H1 (cell line): ENCODE data around the gene VIPAS39. TPM values are rescaled to one million over a fixed set of nuclear protein-coding genes. Genes with fewer than 3 reads are reported as not detected.
A peak's percentile ranks its signal among the peaks of the same experiment; 100 is the strongest.

Experiments used
- CTCF ChIA-PET: fragments of 300-600 bp; sonication (Branson Sonifier 250); formaldehyde crosslinking; loops from one replicate; lab custom pipeline; 2021; ENCODE audit not compliant: partially characterized antibody; lab: Charles Lee
- POLR2A ChIA-PET: fragments of 300-600 bp; sonication (Branson Sonifier 250); formaldehyde crosslinking; loops from one replicate; lab custom pipeline; 2021; ENCODE audit warnings: inconsistent platforms; ENCODE audit not compliant: partially characterized antibody; lab: Charles Lee
- DNase-seq, 2 experiments: peaks; one replicate each; pipeline versions ENCODE4 v3.0.0 to v3.0.0-alpha.2; 2010 to 2022; ENCODE audit warnings: low spot score in 2 of 2, low read depth in 1 of 2, mixed read lengths in 1 of 2
- FAIRE-seq: peaks from 2 replicates; lab custom pipeline; 2011; peaks lifted over from hg19 to GRCh38; lab: Jason Lieb, UNC
- H2AFZ ChIP-seq: 2 replicates; pipeline ENCODE4 v1.8.1; 2012; ENCODE audit warnings: low read length, inconsistent platforms
- H2AK5ac ChIP-seq: 2 replicates; pipeline ENCODE4 v1.6.1; 2013; ENCODE audit warnings: low read depth, low read length
- H2BK120ac ChIP-seq: replicated peaks from 2 replicates; pipeline ENCODE3; 2013; ENCODE audit warnings: low read depth, low read length, inconsistent platforms
- H2BK12ac ChIP-seq: 2 replicates; pipeline ENCODE4 v1.6.1; 2013; ENCODE audit warnings: low read depth, low read length
- H2BK15ac ChIP-seq: 2 replicates; pipeline ENCODE4 v1.6.1; 2013; ENCODE audit warnings: low read length
- H2BK20ac ChIP-seq: 2 replicates; pipeline ENCODE4 v1.6.1; 2013; ENCODE audit warnings: low read length
- H2BK5ac ChIP-seq: 2 replicates; pipeline ENCODE4 v1.6.1; 2013; ENCODE audit warnings: low read depth, low read length
- H3K14ac ChIP-seq: 2 replicates; pipeline ENCODE4 v1.6.1; 2013; ENCODE audit warnings: inconsistent platforms; ENCODE audit not compliant: insufficient read length
- H3K18ac ChIP-seq: 2 replicates; pipeline ENCODE4 v1.6.1; 2013; ENCODE audit warnings: low read length; ENCODE audit errors: extremely low read depth
- H3K23ac ChIP-seq: 2 replicates; pipeline ENCODE4 v1.6.1; 2013; ENCODE audit warnings: inconsistent platforms; ENCODE audit not compliant: insufficient read length
- H3K23me2 ChIP-seq: 2 replicates; pipeline ENCODE4 v1.6.1; 2013; ENCODE audit warnings: low read depth, low read length
- H3K27ac ChIP-seq: 2 replicates; pipeline ENCODE4 v1.6.1; 2011; ENCODE audit warnings: low read depth, low read length, inconsistent platforms
- H3K27me3 ChIP-seq, 4 experiments: replicated peaks in 1 of 4; 1 replicate in 1 of 4; 2 replicates in 3 of 4; pipeline versions ENCODE4 v1.6.1 to v1.8.1; 2011 to 2013; ENCODE audit warnings: low read length in 3 of 4, mild to moderate bottlenecking in 3 of 4, inconsistent platforms in 2 of 4, mixed read lengths in 2 of 4, moderate library complexity in 1 of 4; ENCODE audit not compliant: control insufficient read depth in 3 of 4, insufficient read depth in 3 of 4; ENCODE audit errors: extremely low read depth in 1 of 4
- H3K36me3 ChIP-seq, 4 experiments: 2 replicates each; pipeline versions ENCODE4 v1.6.1 to v1.8.1; 2011 to 2013; ENCODE audit warnings: mild to moderate bottlenecking in 4 of 4, low read length in 3 of 4, moderate library complexity in 2 of 4, control low read depth in 1 of 4, inconsistent platforms in 1 of 4; ENCODE audit not compliant: insufficient read depth in 4 of 4, control insufficient read depth in 2 of 4
- H3K4ac ChIP-seq: replicated peaks from 2 replicates; pipeline ENCODE3; 2013; ENCODE audit warnings: low read length, low read depth, mixed read lengths, inconsistent platforms; ENCODE audit not compliant: insufficient read length
- H3K4me1 ChIP-seq, 4 experiments: replicated peaks in 1 of 4; 1 replicate in 1 of 4; 2 replicates in 3 of 4; pipeline versions ENCODE4 v1.6.1 to v1.8.1; 2011 to 2013; ENCODE audit warnings: low read length in 3 of 4, inconsistent platforms in 2 of 4, mixed read lengths in 1 of 4; ENCODE audit not compliant: insufficient read depth in 4 of 4, control insufficient read depth in 3 of 4
- H3K4me2 ChIP-seq, 2 experiments: 2 replicates each; pipeline versions ENCODE4 v1.6.1 to v1.8.1; 2011 to 2013; ENCODE audit warnings: low read depth in 2 of 2, low read length in 2 of 2, control low read depth in 1 of 2, inconsistent platforms in 1 of 2, mild to moderate bottlenecking in 1 of 2; ENCODE audit not compliant: insufficient read depth in 1 of 2
- H3K4me3 ChIP-seq, 4 experiments: fragments of 200-600, 300-600 bp in 1 of 4; sonication (generic), shearing (Covaris generic), sonication (Bioruptor Twin) in 1 of 4; 2 replicates each; pipeline versions ENCODE4 v1.5.1 to v1.8.1; 2011 to 2016; ENCODE audit warnings: low read length in 4 of 4, low read depth in 3 of 4, control low read depth in 2 of 4, inconsistent platforms in 2 of 4, mild to moderate bottlenecking in 2 of 4, mixed read lengths in 1 of 4, moderate library complexity in 1 of 4; ENCODE audit not compliant: insufficient read depth in 2 of 4; ENCODE audit errors: extremely low read depth in 1 of 4
- H3K56ac ChIP-seq: replicated peaks from 2 replicates; pipeline ENCODE3; 2013; ENCODE audit warnings: low read depth, mild to moderate bottlenecking, mixed read lengths, low read length, inconsistent platforms; ENCODE audit not compliant: insufficient read length
- H3K79me1 ChIP-seq: 2 replicates; pipeline ENCODE4 v1.6.1; 2013; ENCODE audit warnings: low read depth, low read length, control low read depth
- H3K79me2 ChIP-seq, 2 experiments: 2 replicates each; pipeline versions ENCODE4 v1.6.1 to v1.8.1; 2012 to 2013; ENCODE audit warnings: low read length in 2 of 2, mild to moderate bottlenecking in 2 of 2, inconsistent platforms in 1 of 2; ENCODE audit not compliant: insufficient read depth in 2 of 2, control insufficient read depth in 1 of 2
- H3K9ac ChIP-seq, 4 experiments: replicated peaks in 1 of 4; 1 replicate in 1 of 4; 2 replicates in 3 of 4; pipeline versions ENCODE4 v1.6.1 to v1.8.1; 2011 to 2013; ENCODE audit warnings: low read depth in 3 of 4, low read length in 3 of 4, control low read depth in 2 of 4, mild to moderate bottlenecking in 2 of 4, moderate library complexity in 2 of 4, inconsistent platforms in 1 of 4; ENCODE audit errors: extremely low read depth in 1 of 4
- H3K9me3 ChIP-seq, 2 experiments: 2 replicates each; pipeline versions ENCODE4 v1.6.1 to v1.8.1; 2012 to 2013; ENCODE audit warnings: mild to moderate bottlenecking in 2 of 2, moderate library complexity in 2 of 2, control low read depth in 1 of 2, inconsistent platforms in 1 of 2, low read depth in 1 of 2, low read length in 1 of 2, mixed read lengths in 1 of 2; ENCODE audit not compliant: insufficient read depth in 2 of 2
- H4K20me1 ChIP-seq, 2 experiments: replicated peaks in 1 of 2; 2 replicates each; pipeline versions ENCODE3 to v1.8.1; 2011 to 2013; ENCODE audit warnings: inconsistent platforms in 2 of 2, low read length in 2 of 2, mild to moderate bottlenecking in 1 of 2; ENCODE audit not compliant: insufficient read depth in 2 of 2, control insufficient read depth in 1 of 2
- H4K5ac ChIP-seq: 2 replicates; pipeline ENCODE4 v1.6.1; 2013; ENCODE audit warnings: low read length, low read depth, mixed read lengths, inconsistent platforms; ENCODE audit not compliant: insufficient read length
- H4K8ac ChIP-seq: 2 replicates; pipeline ENCODE4 v1.8.0; 2013; ENCODE audit warnings: mild to moderate bottlenecking, moderate library complexity, low read length, inconsistent platforms; ENCODE audit not compliant: insufficient read depth; ENCODE audit errors: extremely low read depth
- H4K91ac ChIP-seq: replicated peaks from 2 replicates; pipeline ENCODE3; 2013; ENCODE audit warnings: low read length, mixed read lengths, inconsistent platforms; ENCODE audit not compliant: insufficient read length
- CHD1 ChIP-seq: IDR thresholded peaks from 2 replicates; pipeline ENCODE4 v1.6.1; 2012; ENCODE audit warnings: low read depth, low read length, improper control_type of control experiment
- GABPA ChIP-seq: IDR thresholded peaks from 2 replicates; pipeline ENCODE4 v1.6.1; 2011; ENCODE audit warnings: mild to moderate bottlenecking, low read length, moderate library complexity, borderline replicate concordance; ENCODE audit not compliant: insufficient read depth
- KDM4A ChIP-seq: IDR thresholded peaks from one replicate; pipeline ENCODE4 v1.7.1; 2012; ENCODE audit warnings: low read depth, mild to moderate bottlenecking, moderate library complexity, low read length, inconsistent platforms; ENCODE audit not compliant: severe bottlenecking
- MAX ChIP-seq: IDR thresholded peaks from 2 replicates; pipeline ENCODE4 v1.6.1; 2012; ENCODE audit warnings: inconsistent platforms
- RBBP5 ChIP-seq: IDR thresholded peaks from 2 replicates; pipeline ENCODE4 v1.7.1; 2012; ENCODE audit warnings: low read depth, mild to moderate bottlenecking, inconsistent platforms, low read length, moderate library complexity, borderline replicate concordance
- SAP30 ChIP-seq: fragments of 300-600 bp; sonication (generic); IDR thresholded peaks from 2 replicates; pipeline ENCODE4 v1.7.1; 2012; ENCODE audit warnings: low read length, moderate library complexity, mild to moderate bottlenecking, inconsistent platforms; ENCODE audit not compliant: insufficient read depth, insufficient replicate concordance
- SIN3A ChIP-seq, 2 experiments: IDR thresholded peaks in 1 of 2; conservative IDR thresholded peaks in 1 of 2; 2 replicates each; pipeline ENCODE4 v1.6.1; 2011 to 2012; ENCODE audit warnings: low read length in 2 of 2, improper control_type of control experiment in 1 of 2, low read depth in 1 of 2, mild to moderate bottlenecking in 1 of 2
- SUZ12 ChIP-seq: fragments of 200-600 bp; sonication (generic); IDR thresholded peaks from 2 replicates; pipeline ENCODE4 v1.6.1; 2012; ENCODE audit warnings: mild to moderate bottlenecking, inconsistent platforms, low read length, moderate library complexity, mixed read lengths
- TBP ChIP-seq: IDR thresholded peaks from 2 replicates; pipeline ENCODE4 v1.6.1; 2011; ENCODE audit warnings: low read depth, low read length, improper control_type of control experiment
- TCF12 ChIP-seq: IDR thresholded peaks from 2 replicates; pipeline ENCODE4 v1.6.1; 2011; ENCODE audit warnings: low read depth, mild to moderate bottlenecking, low read length
- WGBS, 2 experiments: shearing (Covaris generic) in 1 of 2; methylation state at CpG; one replicate each; pipeline versions ENCODE4 v1.1.6 to v1.1.7; 2013 to 2015; ENCODE audit warnings: low lambda C conversion rate in 2 of 2, mixed read lengths in 2 of 2, inconsistent platforms in 1 of 2, low coverage in 1 of 2, missing lambda C conversion rate in 1 of 2; ENCODE audit not compliant: insufficient replicate concordance in 2 of 2, insufficient coverage in 1 of 2, insufficient read length in 1 of 2; ENCODE audit errors: extremely low coverage in 1 of 2, missing lambda C conversion rate in 1 of 2; 5-methylcytosine and 5-hydroxymethylcytosine counted together
- polyA plus RNA-seq, 7 experiments: library from polyadenylated mRNA; depleted of rRNA in 3 of 7; stranded (reverse) in 5 of 7; unstranded in 2 of 7; fragments of >200 nt in 5 of 7; fragments of 200-250 nt in 2 of 7; gene quantifications; 1 replicate in 5 of 7; 2 replicates in 1 of 7; 4 replicates in 1 of 7; pipeline versions ENCODE4 v1.2.1 to v1.2.3, GENCODE V29; 2011 to 2013; ENCODE audit warnings: missing spikeins in 2 of 7, mixed read lengths in 2 of 7
- total RNA-seq: library from RNA; stranded (reverse); fragmentation: NEBNext Ultra II Directional; extraction: Animal tissue kit (Norgen Biotek cat#: 25700); gene quantifications from 2 replicates; pipeline ENCODE4 v1.2.1, GENCODE V29; 2021

The VIPAS39 gene
- total and polyA plus RNA-seq, 2 of the 8 experiments (the other 6 are each of a cell fraction or from before 2014, with no cell fraction given): 19.6 to 20.6 TPM

GRCh38 chr14:77458249-77458950 lies 999 bp upstream of the VIPAS39 start:
- no peak overlapping the region for H2BK20ac ChIP-seq
- no peak overlapping the region for H2BK12ac ChIP-seq
- H3K36me3 ChIP-seq: peaks cover 20 to 40% (median 30%) of the 10 kb centered on the region in 4 experiments
- no peaks in the 10 kb centered on the region for H3K27me3 ChIP-seq
- H3K4me2 ChIP-seq: peak overlapping the region; percentile 72 to 87
- peak overlapping the region; percentile 90 to 98 (median 92) for H3K4me3 ChIP-seq
- H4K5ac ChIP-seq: peak overlapping the region; percentile 81
- no peak overlapping the region for H2BK15ac ChIP-seq
- H3K4ac ChIP-seq: peak overlapping the region; percentile 4
- peak overlapping the region; percentile 43; the same call in 1 of the 2 replicates for H2AFZ ChIP-seq
- H3K18ac ChIP-seq: no peak overlapping the region
- FAIRE-seq (no peak), DNase-seq (no peak)
- peak overlapping the region; percentile 97 for H3K27ac ChIP-seq
- no peak overlapping the region for H3K23ac ChIP-seq
- ChIA-PET CTCF (interaction anchor here (0.5 to 4.9 kb wide), 32 partner anchors 10 to 378 kb away, joined by 3 to 54 read pairs (median 6); partner anchors contain the start of genes ISM2, SAMD15 and TMED8), POLR2A (interaction anchor here (0.6 to 2.3 kb wide), 13 partner anchors 11 to 142 kb away, joined by 3 to 7 read pairs (median 3); partner anchors contain the start of genes GSTZ1 and POMT2)
- no peak overlapping the region for H3K14ac ChIP-seq
- no peak overlapping the region for H2AK5ac ChIP-seq
- H2BK120ac ChIP-seq: no peak overlapping the region
- H2BK5ac ChIP-seq: peak overlapping the region; percentile 99
- H3K56ac ChIP-seq: peak overlapping the region; percentile 70
- WGBS, 2 experiments: 2% methylated on average over 27 of the region's 29 CpGs; no CpG with 5 or more reads in 1 of the 2 experiments
- H4K20me1 ChIP-seq: peaks cover 7 to 9% of the 10 kb centered on the region in 2 experiments
- H3K23me2 ChIP-seq: 0 out of 2 replicates have a peak, but pooled peaks cover 3% of the 10 kb centered on the region
- no peaks in the 10 kb centered on the region for H3K9me3 ChIP-seq
- no peaks in the 10 kb centered on the region; the same call in 1 of the 2 replicates for H3K79me1 ChIP-seq
- no peak overlapping the region for H4K91ac ChIP-seq
- peak overlapping the region; percentile 84; the same call in 1 of the 2 replicates for H4K8ac ChIP-seq
- H3K79me2 ChIP-seq: peaks cover 10 to 35% of the 10 kb centered on the region in 2 experiments
- peaks cover 0 to 3% (median 1%) of the 10 kb centered on the region in 4 experiments; a peak in 3 of 7 replicates for H3K4me1 ChIP-seq
- peak overlapping the region; percentile 51 to 94 (median 88) for H3K9ac ChIP-seq
- TF ChIP-seq TCF12: no peak
- TF ChIP-seq SUZ12: no peak
- TF ChIP-seq MAX: peak; percentile 71; the same call in 1 of the 2 replicates
- peak; percentile 26 for TF ChIP-seq KDM4A
- TF ChIP-seq TBP: no peak
- TF ChIP-seq RBBP5: peak; percentile 6; the same call in 1 of the 2 replicates
- TF ChIP-seq CHD1: no peak
- no peak for TF ChIP-seq GABPA
- TF ChIP-seq SIN3A (conservative IDR thresholded peaks at IDR 0.05 in 1 of 2, IDR thresholded peaks at IDR 0.05 in 1 of 2; ENCODE audit: low read depth in 1 of 2, low read length in 2 of 2): peak; percentile 26 to 71; a peak in 2 of 4 replicates
- peak; percentile 92 for TF ChIP-seq SAP30
